ENCODE measurements around the gene EPHA8.

Gene EPHA8

GRCh38 chr1:22569269-22569668 is 6.0 kb downstream of the EPHA8 start:
- DNase-seq = no peak

- no peak for DNase-seq
Observed at GRCh38 chr1:22570140-22570909, 7.0 kb downstream of the EPHA8 start.

- no peak for DNase-seq
Observed at GRCh38 chr1:22572818-22573217, 9.5 kb downstream of the EPHA8 start.

- no peak for DNase-seq
Observed at GRCh38 chr1:22573237-22573636, 9.9 kb downstream of the EPHA8 start.

GRCh38 chr1:22575532-22576149 is 12.4 kb downstream of the EPHA8 start:
- no peak for DNase-seq

- DNase-seq = no peak
Observed at GRCh38 chr1:22576150-22576544, 12.9 kb downstream of the EPHA8 start.

- no peak for DNase-seq
Observed at GRCh38 chr1:22576617-22577016, 13.3 kb downstream of the EPHA8 start.

- no peak for DNase-seq
Observed at GRCh38 chr1:22578732-22579361, 15.6 kb downstream of the EPHA8 start.

- no peak for DNase-seq
Observed at GRCh38 chr1:22579541-22580155, 16.4 kb downstream of the EPHA8 start.

- no peak for DNase-seq
Observed at GRCh38 chr1:22582661-22583635, 19.7 kb downstream of the EPHA8 start.

GRCh38 chr1:22584001-22584562 is 20.8 kb downstream of the EPHA8 start:
- no peak for DNase-seq

- no peak for DNase-seq
Observed at GRCh38 chr1:22584970-22585369, 21.7 kb downstream of the EPHA8 start.

GRCh38 chr1:22585471-22585870 is 22.2 kb downstream of the EPHA8 start:
- DNase-seq = no peak

- DNase-seq = no peak
Observed at GRCh38 chr1:22586356-22587130, 23.3 kb downstream of the EPHA8 start.

- no peak for DNase-seq
Observed at GRCh38 chr1:22587247-22587646, 24.0 kb downstream of the EPHA8 start.

- DNase-seq = no peak
Observed at GRCh38 chr1:22588899-22589422, 25.7 kb downstream of the EPHA8 start.

- DNase-seq = no peak
Observed at GRCh38 chr1:22591576-22591975, 28.3 kb downstream of the EPHA8 start.

GRCh38 chr1:22592051-22592450 is 28.8 kb downstream of the EPHA8 start:
- no peak for DNase-seq

GRCh38 chr1:22592919-22593790 is 29.9 kb downstream of the EPHA8 start:
- DNase-seq = no peak

GRCh38 chr1:22594396-22594795 is 31.1 kb downstream of the EPHA8 start:
- no peak for DNase-seq
